OCI-LY7 (cell line): ENCODE data around the gene GSN. TPM values are rescaled to one million over a fixed set of nuclear protein-coding genes. Genes with fewer than 3 reads are reported as not detected.

Experiments
- BruUV-seq: library from RNA; stranded (reverse); fragments of 400-500 nt; replicated peaks from 2 replicates; lab custom pipeline; 2021; lab: Mats Ljungman, UMichigan
- CTCF ChIA-PET: fragments of 300-600 bp; sonication (Branson Sonifier 250); formaldehyde crosslinking; loops from one replicate; lab custom pipeline; 2022; ENCODE audit warnings: antibody characterized with exemption; ENCODE audit not compliant: unreplicated experiment; lab: Charles Lee
- POLR2A ChIA-PET: fragments of 300-600 bp; sonication (Branson Sonifier 250); formaldehyde crosslinking; loops from one replicate; lab custom pipeline; 2022; ENCODE audit warnings: antibody characterized with exemption; lab: Charles Lee
- DNase-seq: peaks from one replicate; pipeline ENCODE4 v3.0.0-alpha.2; 2015; ENCODE audit warnings: low spot score
- H2AFZ ChIP-seq: fragments of 200-600 bp; sonication (generic), shearing (Covaris generic); 2 replicates; pipeline ENCODE4 v1.6.1; 2014; ENCODE audit warnings: mild to moderate bottlenecking, antibody characterized with exemption, low read length, moderate library complexity
- H3K27ac ChIP-seq: fragments of 200-600 bp; sonication (generic); 2 replicates; pipeline ENCODE4 v1.5.1; 2014; ENCODE audit warnings: mixed run types, low read depth, mild to moderate bottlenecking, moderate library complexity, low read length, inconsistent platforms; ENCODE audit not compliant: poor library complexity, severe bottlenecking
- H3K36me3 ChIP-seq: fragments of 200-600 bp; sonication (generic); 2 replicates; pipeline ENCODE4 v1.6.1; 2014; ENCODE audit warnings: mild to moderate bottlenecking, antibody characterized with exemption, low read length, moderate library complexity, mixed read lengths; ENCODE audit not compliant: insufficient read depth
- H3K4me1 ChIP-seq: fragments of 200-600 bp; sonication (generic); 2 replicates; pipeline ENCODE4 v1.5.1; 2014; ENCODE audit warnings: mild to moderate bottlenecking, low read length; ENCODE audit not compliant: insufficient read depth, poor library complexity, severe bottlenecking
- H3K4me2 ChIP-seq: fragments of 200-600 bp; sonication (generic); 2 replicates; pipeline ENCODE4 v1.6.1; 2014; ENCODE audit warnings: mild to moderate bottlenecking, low read length
- H3K4me3 ChIP-seq: fragments of 200-600 bp; sonication (generic); 2 replicates; pipeline ENCODE4 v1.5.1; 2014; ENCODE audit warnings: mild to moderate bottlenecking, low read depth, low read length; ENCODE audit not compliant: poor library complexity, severe bottlenecking
- H3K79me2 ChIP-seq: fragments of 200-600 bp; sonication (generic); 2 replicates; pipeline ENCODE4 v1.6.1; 2016; ENCODE audit warnings: low read depth, mild to moderate bottlenecking, low read length, moderate library complexity, mixed read lengths; ENCODE audit not compliant: insufficient read depth
- H3K9me2 ChIP-seq: fragments of 200-600 bp; sonication (generic); 2 replicates; pipeline ENCODE4 v1.6.1; 2016; ENCODE audit warnings: mild to moderate bottlenecking, low read length, mixed read lengths; ENCODE audit not compliant: insufficient read depth
- H3K9me3 ChIP-seq: fragments of 200-600 bp; sonication (generic); 2 replicates; pipeline ENCODE4 v1.6.1; 2014; ENCODE audit warnings: mild to moderate bottlenecking, mixed run types, low read length, mixed read lengths
- H4K20me1 ChIP-seq: fragments of 200-600 bp; sonication (generic); 2 replicates; pipeline ENCODE4 v1.6.1; 2014; ENCODE audit warnings: mild to moderate bottlenecking, antibody characterized with exemption, low read length, moderate library complexity, mixed read lengths; ENCODE audit not compliant: insufficient read depth
- EZH2phosphoT487 ChIP-seq: fragments of 200-600 bp; sonication (generic); IDR thresholded peaks from 2 replicates; pipeline ENCODE4 v1.6.1; 2018; ENCODE audit warnings: low read depth, borderline replicate concordance, mild to moderate bottlenecking, mixed run types, antibody characterized with exemption, low read length, moderate library complexity, mixed read lengths
- intact Hi-C: fragments of 100-400 bp; cut with micrococcal nuclease; formaldehyde crosslinking; loops from one replicate; pipeline ENCODE4 v1.10.0; 2022; ENCODE audit not compliant: unreplicated experiment
- total RNA-seq, 2 experiments: library from RNA; depleted of rRNA in 1 of 2; stranded (reverse); fragments of >200 nt in 1 of 2; shearing (Covaris generic) in 1 of 2; gene quantifications; 2 replicates each; pipeline ENCODE4 v1.2.3, GENCODE V29; 2014 to 2022
- TF ChIP-seq, protein P1 (sequence below): fragments of 200-600 bp; sonication (generic); conservative IDR thresholded peaks from 2 replicates; pipeline ENCODE4 v1.5.1; 2014; ENCODE audit warnings: mild to moderate bottlenecking, antibody characterized with exemption, low read length, moderate library complexity, mixed read lengths

Gene GSN
- total RNA-seq, 2 experiments from 2014 or later: 13.4 to 16.3 TPM

DNA sequence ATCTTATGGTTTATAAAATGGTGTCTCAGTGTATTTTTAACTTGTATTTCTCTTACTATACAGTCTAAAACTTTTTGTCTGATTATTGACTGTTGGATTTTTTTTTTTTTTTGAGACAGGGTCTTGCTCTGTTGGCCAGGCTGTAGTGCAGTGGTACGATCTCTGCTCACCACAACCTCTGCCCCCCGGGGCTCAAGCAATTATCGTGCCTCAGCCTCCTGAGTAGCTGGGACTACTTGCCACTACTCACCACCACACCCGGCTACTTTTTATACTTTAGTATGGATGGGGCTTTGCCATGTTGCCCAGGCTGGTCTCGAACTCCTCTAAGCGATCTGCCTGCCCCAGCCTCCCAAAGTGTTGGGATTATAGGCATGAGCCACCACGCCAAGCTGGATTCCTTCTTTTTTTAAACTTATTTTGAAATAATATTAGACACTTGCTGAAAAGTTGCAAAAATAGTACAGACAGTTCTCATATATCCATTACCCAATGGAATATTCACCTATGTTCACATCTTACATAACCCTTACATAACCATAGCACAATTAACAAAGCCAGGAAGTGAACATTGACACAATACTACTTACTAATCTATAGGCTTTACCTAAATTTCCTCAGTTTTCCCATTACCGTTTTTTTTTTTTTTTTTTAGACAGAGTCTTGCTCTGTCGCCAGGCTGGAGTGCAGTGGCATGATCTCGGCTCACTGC lies 54.9 kb downstream of the GSN start:
- Histone ChIP-seq H3K4me2 (no peak overlapping the region), H3K79me2 (no peaks in the 10 kb centered on the region), H3K27ac (no peak overlapping the region), H3K9me2 (no peaks in the 10 kb centered on the region), H3K4me3 (no peak overlapping the region), H3K4me1 (no peaks in the 10 kb centered on the region), H3K9me3 (no peaks in the 10 kb centered on the region), H3K36me3 (no peaks in the 10 kb centered on the region; the same call in 1 of the 2 replicates), H2AFZ (no peak overlapping the region), H4K20me1 (no peaks in the 10 kb centered on the region)
- no peak for TF ChIP-seq EZH2phosphoT487
- TF ChIP-seq, protein P1, sequence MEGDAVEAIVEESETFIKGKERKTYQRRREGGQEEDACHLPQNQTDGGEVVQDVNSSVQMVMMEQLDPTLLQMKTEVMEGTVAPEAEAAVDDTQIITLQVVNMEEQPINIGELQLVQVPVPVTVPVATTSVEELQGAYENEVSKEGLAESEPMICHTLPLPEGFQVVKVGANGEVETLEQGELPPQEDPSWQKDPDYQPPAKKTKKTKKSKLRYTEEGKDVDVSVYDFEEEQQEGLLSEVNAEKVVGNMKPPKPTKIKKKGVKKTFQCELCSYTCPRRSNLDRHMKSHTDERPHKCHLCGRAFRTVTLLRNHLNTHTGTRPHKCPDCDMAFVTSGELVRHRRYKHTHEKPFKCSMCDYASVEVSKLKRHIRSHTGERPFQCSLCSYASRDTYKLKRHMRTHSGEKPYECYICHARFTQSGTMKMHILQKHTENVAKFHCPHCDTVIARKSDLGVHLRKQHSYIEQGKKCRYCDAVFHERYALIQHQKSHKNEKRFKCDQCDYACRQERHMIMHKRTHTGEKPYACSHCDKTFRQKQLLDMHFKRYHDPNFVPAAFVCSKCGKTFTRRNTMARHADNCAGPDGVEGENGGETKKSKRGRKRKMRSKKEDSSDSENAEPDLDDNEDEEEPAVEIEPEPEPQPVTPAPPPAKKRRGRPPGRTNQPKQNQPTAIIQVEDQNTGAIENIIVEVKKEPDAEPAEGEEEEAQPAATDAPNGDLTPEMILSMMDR: no peak
- POLR2A ChIA-PET: no interaction called here
- CTCF ChIA-PET: no interaction called here
- DNase-seq: no peak
- intact Hi-C loops: loop anchor here (5.0 kb wide), 1 partner anchor 566 kb away; no protein-coding TSS in a partner anchor
- BruUV-seq: no TSS peak

DNA sequence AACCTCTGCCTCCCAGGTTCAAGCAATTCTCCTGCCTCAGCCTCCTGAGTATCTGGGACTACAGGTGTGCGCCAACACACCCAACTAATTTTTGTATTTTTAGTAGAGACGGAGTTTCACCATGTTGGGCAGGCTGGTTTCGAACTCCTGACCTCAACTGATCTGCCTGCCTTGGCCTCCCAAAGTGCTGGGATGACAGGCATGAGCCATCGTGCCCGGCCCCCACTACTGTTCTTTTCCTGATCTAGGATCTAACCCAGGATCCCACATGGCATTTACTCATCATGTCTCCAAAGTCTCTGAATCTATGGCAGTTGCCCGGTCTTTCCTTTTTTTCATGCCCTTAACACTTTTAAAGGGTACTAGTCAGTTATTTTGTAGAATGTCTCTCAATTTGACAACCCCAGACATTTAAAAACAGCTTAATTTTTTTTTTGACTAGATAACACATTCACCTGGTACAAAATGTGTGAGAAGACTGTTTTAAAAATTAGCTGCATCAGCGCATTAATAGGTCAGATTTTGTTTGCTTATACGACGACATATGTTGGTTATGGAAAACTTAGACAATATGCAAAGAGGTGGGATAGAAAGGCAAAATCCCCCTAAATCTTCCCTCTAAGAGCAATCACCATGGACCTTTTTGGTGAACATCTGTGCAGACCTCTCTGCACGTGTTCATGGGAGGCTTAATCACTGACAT lies 55.6 kb downstream of the GSN start:
- no TSS peak for BruUV-seq
- H2AFZ ChIP-seq: no peak overlapping the region
- no peaks in the 10 kb centered on the region for H4K20me1 ChIP-seq
- no peak overlapping the region for H3K4me3 ChIP-seq
- ChIA-PET POLR2A (no interaction called here), CTCF (no interaction called here)
- no peaks in the 10 kb centered on the region for H3K9me3 ChIP-seq
- intact Hi-C loops: loop anchor here (5.0 kb wide), 1 partner anchor 566 kb away; no protein-coding TSS in a partner anchor
- H3K79me2 ChIP-seq: no peaks in the 10 kb centered on the region
- no peak for DNase-seq
- no peak overlapping the region for H3K4me2 ChIP-seq
- TF ChIP-seq, protein P1: no peak
- no peak for TF ChIP-seq EZH2phosphoT487
- no peaks in the 10 kb centered on the region for H3K9me2 ChIP-seq
- H3K27ac ChIP-seq: no peak overlapping the region
- no peaks in the 10 kb centered on the region; the same call in 1 of the 2 replicates for H3K36me3 ChIP-seq
- H3K4me1 ChIP-seq: no peaks in the 10 kb centered on the region
